NB4 (cell line): ENCODE measurements around the gene PTCHD4.

ENCODE experiments used
- DNase-seq: peaks from one replicate; pipeline ENCODE4 v3.0.0; 2010; ENCODE audit warnings: low read depth
- H3K4me3 ChIP-seq: one replicate; pipeline ENCODE4 v1.5.1; 2011; ENCODE audit warnings: mild to moderate bottlenecking, low read depth, low read length, moderate library complexity
- CTCF ChIP-seq: IDR thresholded peaks from one replicate; pipeline ENCODE4 v1.5.1; 2012; ENCODE audit warnings: low read depth, low read length
- MAX ChIP-seq: IDR thresholded peaks from 2 replicates; pipeline ENCODE4 v1.6.1; 2011; ENCODE audit warnings: low read depth, low read length
- MYC ChIP-seq: IDR thresholded peaks from 2 replicates; pipeline ENCODE4 v1.6.1; 2011; ENCODE audit warnings: low read depth, low read length
- POLR2A ChIP-seq: IDR thresholded peaks from 2 replicates; pipeline ENCODE4 v1.6.1; 2011; ENCODE audit warnings: mild to moderate bottlenecking; ENCODE audit not compliant: insufficient read length; ENCODE audit errors: extremely low read depth

The PTCHD4 gene

GRCh38 chr6:48111143-48111506 lies at the start of gene PTCHD4:
PTCHD4 (minus strand) TSS chr6:48111197; CDS start chr6:48068957, 42,240 bp downstream.
- TF ChIP-seq POLR2A = no peak
- TF ChIP-seq MAX = no peak
- TF ChIP-seq CTCF = no peak
- no peak for TF ChIP-seq MYC
- DNase-seq = no peak
- no peak within 1 kb of the TSS for H3K4me3 ChIP-seq

GRCh38 chr6:48151142-48151541 lies 40.1 kb upstream of the PTCHD4 start:
- TF ChIP-seq MAX (no peak), CTCF (no peak), MYC (no peak), POLR2A (no peak)
- H3K4me3 ChIP-seq = no peak overlapping the region
- DNase-seq = no peak

GRCh38 chr6:48150701-48151100 lies 39.7 kb upstream of the PTCHD4 start:
- DNase-seq = no peak
- H3K4me3 ChIP-seq = no peak overlapping the region
- TF ChIP-seq MAX (no peak), MYC (no peak), CTCF (no peak), POLR2A (no peak)

- H3K4me3 ChIP-seq = no peak overlapping the region
- DNase-seq = no peak
- TF ChIP-seq CTCF = no peak
- no peak for TF ChIP-seq MAX
- no peak for TF ChIP-seq POLR2A
- TF ChIP-seq MYC = no peak
Observed at GRCh38 chr6:48147051-48147450, 36.1 kb upstream of the PTCHD4 start.

GRCh38 chr6:48144021-48144420 lies 33.0 kb upstream of the PTCHD4 start:
- no peak for DNase-seq
- H3K4me3 ChIP-seq = no peak overlapping the region
- no peak for TF ChIP-seq MAX
- TF ChIP-seq MYC = no peak
- TF ChIP-seq CTCF = no peak
- TF ChIP-seq POLR2A = no peak

- TF ChIP-seq POLR2A (no peak), CTCF (no peak), MAX (no peak), MYC (no peak)
- no peak for DNase-seq
Observed at GRCh38 chr6:48141975-48142374, 31.0 kb upstream of the PTCHD4 start.

More at GRCh38 chr6:48141975-48142374, 31.0 kb upstream of the PTCHD4 start:
- H3K4me3 ChIP-seq = no peak overlapping the region
